ENCODE data around the gene KLHDC9.

Gene KLHDC9

DNA sequence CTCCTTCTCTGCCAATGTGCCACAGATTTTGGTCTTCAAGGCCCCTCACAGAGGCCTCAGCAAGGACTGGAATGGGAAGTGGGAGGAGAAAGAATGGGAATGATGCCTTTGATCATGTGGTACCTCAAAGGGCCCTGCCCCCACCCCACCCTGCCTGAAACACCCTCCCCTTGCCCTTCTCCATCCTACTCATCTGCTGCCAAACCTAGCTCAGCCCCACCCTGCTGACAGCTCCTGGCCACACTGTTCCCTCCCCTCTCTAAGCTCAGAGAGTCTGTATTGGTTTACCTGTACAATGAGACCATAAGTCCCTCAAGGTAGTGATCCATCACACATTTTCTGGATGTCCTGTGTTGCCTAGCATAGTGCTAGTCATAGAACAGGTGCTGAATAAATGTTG lies 21.8 kb upstream of the KLHDC9 start:
- no peak for DNase-seq (ENCODE audit: low read depth, low spot score)

DNA sequence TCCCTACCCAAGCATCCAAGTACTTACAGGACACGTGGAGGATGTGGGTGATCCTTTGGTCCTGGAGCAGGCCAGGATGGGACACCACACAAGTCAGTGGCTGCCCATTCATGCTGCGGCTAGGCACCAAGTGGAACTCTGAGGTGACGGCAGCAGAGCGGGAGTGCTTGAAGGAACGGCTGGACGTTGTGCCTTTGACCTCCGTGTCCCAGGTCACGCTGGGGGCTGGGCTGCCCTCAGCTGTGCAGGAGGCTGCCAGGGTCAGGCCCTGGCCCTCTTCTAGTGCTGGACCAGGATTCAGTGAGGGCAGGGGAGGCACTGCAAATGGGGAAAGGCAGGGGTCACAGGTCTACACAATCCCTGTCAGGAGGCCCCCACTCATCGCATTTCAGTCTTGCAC lies 20.7 kb upstream of the KLHDC9 start:
- no peak for DNase-seq (ENCODE audit: low read depth, low spot score)

DNA sequence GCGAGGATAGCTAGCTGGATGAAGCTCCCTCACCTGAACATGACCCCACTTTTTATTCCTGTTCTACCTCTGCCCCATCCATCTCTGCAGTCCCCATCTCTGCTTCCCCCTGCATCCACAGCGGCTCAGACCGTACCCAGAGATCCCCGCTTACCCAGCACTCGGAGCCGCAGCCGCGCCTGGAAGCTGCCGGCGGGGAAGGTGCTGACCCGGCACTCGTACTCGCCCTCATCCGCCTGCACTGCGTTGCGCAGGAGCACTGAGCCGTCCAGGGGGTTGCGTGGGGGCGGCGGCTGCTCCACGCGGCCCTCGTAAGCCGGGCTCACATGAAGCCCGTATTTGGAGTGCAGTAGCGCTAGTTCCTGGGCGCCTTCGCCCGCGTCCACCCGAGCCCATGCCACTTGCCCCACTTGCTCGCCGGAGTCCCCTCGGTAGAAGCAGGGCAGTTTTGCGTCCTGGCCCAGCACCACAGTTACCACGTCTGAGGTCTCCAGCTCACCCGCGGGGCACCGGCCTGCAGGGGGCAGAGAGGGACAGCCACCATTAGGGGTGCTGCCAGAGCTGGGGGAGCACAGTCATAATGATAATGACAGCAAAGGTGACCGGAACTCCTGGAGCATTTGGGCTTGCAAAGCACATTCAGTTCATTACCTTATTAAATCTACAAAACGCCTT lies 18.6 kb upstream of the KLHDC9 start:
- no peak for DNase-seq (ENCODE audit: low read depth, low spot score)

DNA sequence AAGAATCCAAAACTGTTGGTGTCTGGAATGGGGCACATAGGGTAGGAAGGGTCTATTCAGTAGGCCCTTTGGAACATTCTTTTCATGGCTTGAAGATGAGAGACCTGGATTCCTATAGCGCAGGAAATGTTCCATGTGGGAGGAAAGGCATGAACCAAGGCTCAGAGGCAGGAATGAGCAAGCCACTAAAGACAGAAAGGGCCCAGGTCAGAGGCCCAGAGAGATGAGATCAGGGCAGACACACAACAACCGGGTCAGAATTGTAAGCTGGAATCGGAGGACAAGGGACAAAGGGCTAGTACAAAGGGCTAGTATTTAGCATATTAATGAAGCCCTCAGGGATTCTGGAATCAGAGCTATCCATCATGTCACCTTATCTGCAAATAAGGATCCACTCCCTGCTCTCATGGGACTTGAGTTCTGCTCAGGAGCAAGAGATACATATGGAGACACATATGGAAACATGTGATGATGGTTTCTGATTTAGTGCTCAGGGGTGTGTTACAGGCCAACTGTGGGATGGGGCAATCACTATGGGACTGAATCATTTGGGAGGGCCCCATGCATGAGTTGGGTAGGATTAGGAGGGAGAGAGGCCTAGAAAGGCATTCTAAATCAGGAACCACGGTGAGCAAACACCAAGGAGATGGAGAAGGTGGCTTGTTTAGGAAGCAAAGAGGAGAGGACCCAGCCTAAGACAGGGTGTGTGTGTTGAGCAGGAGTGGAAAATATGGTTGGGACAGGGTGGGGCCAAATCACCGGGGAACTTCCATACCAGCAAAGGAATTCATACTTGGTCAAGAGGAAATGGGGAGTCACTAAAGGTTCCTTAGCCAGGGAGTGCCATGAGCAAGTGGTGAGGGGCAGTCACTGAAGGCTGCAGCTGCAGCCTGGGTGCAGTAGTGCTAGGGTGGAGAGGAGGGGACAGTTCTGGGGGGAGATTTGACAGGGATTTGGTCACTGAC lies 17.4 kb upstream of the KLHDC9 start:
- peak; percentile 83 for DNase-seq (ENCODE audit: low read depth, low spot score)

DNA sequence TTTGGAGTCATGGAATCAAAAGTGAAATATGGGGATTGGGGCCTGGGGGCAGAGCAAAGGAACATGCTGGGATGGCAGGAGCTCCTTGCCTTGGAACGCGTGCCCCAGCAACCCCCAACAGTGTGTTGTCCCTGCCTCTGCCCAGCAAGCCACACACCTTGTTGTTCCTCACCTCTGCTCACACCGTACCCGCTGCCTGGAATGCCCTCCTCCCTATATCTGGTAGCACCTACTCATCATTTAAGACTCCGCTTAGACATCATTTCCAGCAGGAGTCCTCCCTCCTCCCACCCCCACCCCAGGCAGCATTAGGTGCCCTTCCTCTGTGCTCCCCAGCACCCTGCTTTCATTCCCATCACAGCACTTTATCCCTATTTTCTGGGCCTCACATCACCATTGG lies 16.6 kb upstream of the KLHDC9 start:
- no peak for DNase-seq (ENCODE audit: low read depth, low spot score)

DNA sequence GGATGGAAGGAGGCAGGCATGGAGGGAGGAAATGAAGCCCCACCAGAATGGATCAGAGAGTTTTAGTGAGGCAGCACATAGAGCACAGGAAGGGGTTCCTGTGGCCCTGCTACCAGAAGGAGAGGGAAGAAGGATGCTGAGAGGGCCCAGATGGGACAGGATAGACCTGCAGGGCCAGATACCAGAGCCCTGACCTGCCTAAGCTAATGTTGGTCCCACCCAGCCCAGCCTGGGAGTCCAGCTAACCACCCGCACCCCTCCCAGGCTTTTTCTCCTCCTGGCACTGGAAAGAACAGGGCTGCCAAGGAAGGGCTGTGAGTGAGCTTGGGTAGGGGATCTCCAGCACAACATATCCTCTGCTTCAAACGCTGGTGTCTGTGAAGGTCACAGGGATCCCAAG lies 15.7 kb upstream of the KLHDC9 start:
- peak; percentile 42 for DNase-seq (ENCODE audit: low read depth, low spot score)

DNA sequence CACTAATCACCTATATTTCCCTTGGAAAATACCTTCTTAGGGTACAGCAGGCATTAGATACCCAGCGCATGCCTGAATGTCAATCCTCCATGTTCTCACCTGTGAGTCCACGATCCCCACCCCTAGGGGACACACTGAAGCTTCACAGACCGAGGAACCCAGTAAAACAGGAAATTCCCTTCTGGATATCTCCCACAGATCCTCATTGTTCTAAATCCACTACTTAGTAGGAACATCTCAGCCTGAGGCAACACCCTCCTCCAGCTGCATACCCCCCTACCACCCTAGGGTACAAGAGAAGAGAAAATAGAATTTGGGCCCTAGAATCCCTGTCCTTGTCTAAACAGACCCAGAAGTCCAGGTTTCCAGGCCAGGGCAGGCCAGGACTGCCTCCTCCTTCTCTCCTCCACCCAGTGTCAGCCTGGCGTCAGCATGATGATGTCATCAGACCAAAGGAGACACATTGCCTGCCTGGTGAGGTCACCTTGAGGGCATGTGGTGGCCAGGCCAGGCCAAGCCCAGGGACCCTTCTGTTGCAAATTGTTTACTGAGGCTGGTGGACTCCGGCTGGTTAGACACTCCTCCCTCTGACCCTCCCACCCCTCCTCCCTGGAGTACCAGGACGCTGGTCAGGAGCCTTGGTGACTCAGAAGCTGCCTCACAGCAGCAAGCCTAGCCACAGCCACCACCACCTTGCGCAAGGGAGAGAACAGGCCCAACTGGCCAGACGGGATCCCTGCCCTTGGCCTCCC lies 15.0 kb upstream of the KLHDC9 start:
- peak; percentile 97 for DNase-seq (ENCODE audit: low read depth, low spot score)

DNA sequence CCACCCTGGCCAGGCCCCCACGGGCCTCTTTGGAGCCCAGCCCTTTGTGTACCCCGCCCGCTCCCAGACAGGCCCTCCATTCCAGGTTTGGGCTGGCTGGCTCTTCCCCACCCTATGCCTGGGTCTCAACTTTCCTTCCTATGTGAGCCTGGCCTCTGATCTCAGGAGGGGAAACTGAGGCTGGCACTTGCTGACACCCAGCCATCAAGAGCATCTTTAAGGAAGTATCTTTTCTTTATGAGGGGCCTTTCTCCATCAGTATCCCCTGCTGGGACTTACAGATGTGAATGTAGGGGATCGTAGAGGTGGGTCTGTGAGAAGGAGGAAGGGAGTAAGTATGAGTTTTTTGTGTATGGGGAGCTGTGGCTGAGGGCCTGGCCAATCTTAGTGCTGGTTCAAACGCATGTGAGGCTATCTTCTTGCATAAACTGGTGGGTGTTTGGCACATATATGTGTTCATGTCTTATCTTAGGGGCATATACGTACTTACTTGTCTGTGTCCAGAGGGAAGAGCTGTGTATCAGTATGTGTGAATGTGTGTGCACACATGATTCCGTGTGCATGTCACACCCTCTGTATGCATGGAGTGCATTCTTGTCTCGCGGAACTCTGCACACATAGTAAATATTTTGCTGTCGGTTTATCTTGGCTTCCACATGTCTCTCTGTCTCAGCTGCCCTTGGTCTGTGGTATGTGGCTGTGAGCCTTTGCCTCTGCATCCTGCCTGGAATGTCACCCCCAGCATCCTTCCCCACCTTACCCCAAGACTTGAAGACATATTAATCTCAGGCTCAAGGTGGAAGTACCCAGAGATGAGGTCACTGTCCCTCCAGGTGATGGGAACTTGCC lies 14.2 kb upstream of the KLHDC9 start:
- no peak for DNase-seq (ENCODE audit: low read depth, low spot score)

DNA sequence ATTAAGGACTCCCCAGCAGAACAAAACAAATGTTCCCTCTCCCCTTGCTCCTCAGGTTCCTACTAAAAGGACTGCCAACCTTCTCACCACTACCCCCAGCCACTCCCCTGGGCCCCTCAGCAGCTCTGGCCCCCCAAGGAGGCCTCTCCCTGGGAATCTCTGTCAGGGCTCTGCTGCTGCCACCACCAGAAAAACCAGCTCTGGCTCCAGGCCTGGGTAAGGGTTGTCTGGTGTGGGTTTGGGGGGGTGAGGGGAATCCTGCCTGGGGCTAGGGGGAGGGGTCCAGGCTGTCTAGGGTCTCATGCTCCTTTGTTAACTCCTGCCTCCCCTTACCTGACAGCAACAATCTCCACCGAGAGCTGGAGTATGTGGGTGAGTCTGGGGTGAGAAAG lies 13.6 kb upstream of the KLHDC9 start:
- DNase-seq (ENCODE audit: low read depth, low spot score), result peak; percentile 41

DNA sequence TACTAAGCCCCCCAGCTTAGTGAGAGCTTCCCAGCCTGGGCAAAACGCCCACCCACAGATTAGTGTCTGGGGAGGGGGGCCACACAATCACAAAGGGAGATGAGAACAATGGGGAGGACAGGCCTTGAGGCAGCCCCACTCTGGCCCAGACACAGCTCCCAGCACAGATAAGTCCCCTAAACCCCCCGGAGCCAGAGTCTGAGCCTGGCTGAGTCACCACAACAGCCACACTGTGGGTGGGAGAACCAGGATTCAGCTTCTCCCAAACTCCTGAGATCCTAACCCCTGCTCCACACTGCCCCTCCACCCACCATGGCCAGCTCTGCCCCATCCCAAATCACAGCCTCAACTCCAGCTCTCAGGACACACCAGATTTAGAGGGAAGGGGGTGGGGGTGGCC lies 13.0 kb upstream of the KLHDC9 start:
- DNase-seq (ENCODE audit: low read depth, low spot score), result peak; percentile 63

DNA sequence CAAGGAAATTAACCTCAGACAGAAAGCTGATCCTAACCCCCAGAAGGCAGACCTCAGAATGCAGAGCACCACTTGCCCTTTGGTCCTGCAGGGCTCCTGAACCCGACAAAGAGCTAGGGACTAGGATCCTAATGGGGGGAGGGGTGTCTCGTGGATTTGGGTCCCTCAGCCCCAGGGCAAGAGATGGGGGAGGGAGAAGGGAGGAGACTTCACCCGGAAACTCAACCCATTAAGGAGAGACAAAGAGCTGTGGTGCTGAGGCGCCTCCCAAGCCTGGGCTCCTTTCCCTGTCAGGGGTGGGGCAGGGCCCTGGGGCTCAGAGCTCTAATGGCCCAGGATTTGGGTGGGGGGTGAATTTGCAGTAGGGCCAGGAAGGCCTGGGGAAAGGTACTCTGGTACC lies 11.7 kb upstream of the KLHDC9 start:
- no peak for DNase-seq (ENCODE audit: low read depth, low spot score)

DNA sequence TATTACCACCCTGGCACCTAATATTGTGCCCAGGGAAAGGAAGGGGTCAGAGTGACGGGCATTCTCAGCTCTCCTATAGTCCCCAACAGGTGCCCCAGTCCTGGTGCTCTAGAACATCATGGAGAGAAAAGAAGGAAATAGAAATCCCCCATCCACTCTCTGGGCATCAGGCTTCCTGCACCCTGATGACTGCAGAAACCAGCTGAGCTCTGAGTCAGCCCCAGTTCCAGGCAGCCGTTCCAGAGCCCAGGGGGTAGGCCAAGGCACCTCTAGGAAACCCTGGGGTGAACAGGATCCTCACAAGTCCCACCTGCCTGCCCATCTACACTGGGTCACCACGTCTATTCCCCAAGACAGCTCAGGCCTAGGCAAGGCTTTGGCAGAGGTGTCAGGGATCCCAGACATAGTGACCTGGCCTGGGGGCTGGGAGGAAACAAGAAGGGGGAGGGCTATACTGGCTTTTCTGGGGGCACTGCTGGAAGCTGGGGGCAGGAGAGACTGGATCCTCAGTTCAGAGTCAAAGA lies 9.5 kb upstream of the KLHDC9 start:
- DNase-seq (ENCODE audit: low read depth, low spot score), result no peak

DNA sequence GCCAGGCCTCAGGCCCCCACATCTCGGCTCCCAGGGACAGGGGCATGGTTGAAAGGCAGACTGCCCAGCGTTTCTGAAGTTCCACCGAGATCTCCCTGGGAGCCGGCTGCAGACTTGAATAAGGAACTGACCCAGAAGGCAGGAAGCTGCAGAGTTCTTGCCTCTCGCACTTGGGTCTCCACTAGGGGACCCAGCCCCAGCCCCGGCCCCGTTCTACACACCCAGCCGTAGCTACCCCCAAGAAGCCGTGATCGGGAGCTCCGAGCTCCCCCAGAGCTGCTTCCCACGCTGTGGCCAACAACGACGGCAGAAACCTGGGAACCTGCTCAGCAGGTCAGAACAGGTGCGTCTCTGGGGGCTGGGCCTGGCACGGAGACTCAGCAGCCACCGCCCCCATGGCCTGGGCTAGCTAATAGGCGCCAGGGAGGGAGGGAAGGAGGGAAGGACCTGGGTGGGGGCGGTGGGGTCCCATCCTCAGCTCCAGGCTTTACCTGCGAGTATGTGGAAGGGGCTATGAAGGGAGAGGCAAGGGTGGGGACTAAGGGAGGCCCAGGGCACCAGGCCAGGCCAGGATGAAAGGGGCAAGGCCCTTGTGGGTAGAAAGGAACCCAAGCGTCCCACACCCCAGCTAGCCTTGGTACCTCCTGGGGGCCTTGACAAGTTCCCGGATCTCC lies 8.8 kb upstream of the KLHDC9 start, which contains the start of gene NECTIN4:
Gene NECTIN4 (minus strand): TSS at position 308 of the 674 bp plus-strand sequence. CDS start 262 bp downstream, at position 46.
- DNase-seq (ENCODE audit: low read depth, low spot score), result peak; percentile 41

DNA sequence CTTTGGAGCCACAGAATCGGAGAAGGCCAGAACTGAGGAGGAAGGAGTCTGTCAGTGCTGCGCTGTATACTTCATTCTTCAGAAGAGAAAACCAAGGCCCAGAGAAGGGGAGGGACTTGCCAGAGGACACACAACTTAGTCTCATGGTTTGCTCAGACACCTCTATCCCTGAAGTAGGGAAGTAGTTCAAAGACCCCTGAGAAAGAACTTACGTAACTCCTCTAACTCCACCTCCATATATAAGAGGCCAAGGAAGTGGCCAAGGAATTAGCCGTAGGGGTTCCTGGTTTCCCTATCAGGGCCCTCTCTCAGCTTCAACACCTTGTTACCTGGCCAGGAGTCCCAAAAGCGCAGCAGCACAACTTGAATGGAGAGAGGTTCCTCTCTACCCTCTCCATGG lies 8.2 kb upstream of the KLHDC9 start:
- DNase-seq (ENCODE audit: low read depth, low spot score), result no peak

DNA sequence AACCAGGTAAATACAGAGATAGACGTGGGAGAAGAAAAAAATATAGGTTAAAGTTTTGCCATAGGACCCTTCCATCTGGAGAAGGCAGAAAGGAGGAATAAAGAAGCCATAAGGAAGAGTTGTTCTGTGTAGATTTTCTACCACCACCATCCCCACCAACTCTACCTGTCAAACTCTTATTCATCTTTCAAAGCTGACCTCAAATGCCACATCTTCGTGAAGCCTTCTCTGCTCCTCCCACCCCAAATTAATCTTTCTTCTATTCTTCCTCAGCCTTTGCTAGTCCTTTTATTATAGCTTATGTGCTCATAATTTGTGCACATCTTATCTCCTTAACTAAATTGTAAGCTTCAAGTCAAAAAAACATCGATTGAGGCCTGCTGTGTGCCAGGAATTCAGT lies 7.5 kb upstream of the KLHDC9 start:
- DNase-seq (ENCODE audit: low read depth, low spot score), result no peak

DNA sequence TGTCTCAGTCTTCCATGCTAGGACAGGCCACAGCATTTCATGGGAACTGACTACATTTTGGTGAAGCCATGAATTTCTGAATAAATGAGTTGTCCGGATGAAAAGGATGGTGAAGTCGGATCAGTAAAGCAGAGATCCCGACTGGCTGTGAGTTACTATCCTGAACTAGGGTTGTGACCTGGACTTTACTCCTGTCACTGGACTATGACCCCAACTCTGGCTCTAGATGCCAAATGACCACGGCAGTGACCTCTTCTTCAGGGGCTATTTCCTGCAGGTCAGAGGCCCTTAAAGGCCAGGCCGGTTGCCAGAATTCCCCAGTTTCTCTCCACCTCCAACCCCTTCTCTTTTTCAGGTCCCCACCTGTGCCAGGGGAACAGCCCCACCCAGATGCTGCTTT lies 7.1 kb upstream of the KLHDC9 start:
- DNase-seq (ENCODE audit: low read depth, low spot score), result no peak

DNA sequence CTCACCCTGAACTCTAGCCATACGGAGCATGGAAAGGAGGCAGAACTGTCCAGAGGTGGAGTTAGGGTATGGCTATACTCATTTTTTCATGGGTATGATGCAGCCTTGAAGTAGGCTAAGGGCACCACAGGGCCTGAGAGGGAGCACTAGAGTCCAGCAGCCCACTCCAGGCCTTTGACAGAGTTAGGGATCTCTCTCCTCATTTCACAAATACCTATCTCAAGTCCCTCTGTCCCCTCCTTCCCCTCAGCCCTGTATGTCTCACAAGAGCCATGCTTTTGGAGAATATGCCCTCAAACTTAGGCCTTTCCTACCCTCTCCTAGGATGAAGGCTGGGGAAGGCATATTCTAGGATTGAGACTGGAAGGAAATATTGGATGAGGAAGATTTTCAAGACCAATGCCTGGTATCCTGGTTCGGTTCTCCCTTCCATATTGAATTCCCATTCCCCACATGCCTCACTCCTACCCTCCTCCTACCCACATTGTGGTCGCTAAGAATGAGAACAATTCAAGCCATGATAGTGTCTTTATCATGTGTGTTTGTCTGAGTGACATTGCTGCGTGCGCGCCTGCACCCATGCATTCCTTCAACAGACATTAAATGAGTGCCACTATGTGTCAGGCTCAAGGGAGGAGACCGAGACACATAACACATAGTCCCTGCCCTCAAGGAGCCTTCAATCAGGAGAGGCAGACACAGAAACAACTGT lies 6.2 kb upstream of the KLHDC9 start:
- no peak for DNase-seq (ENCODE audit: low read depth, low spot score)

DNA sequence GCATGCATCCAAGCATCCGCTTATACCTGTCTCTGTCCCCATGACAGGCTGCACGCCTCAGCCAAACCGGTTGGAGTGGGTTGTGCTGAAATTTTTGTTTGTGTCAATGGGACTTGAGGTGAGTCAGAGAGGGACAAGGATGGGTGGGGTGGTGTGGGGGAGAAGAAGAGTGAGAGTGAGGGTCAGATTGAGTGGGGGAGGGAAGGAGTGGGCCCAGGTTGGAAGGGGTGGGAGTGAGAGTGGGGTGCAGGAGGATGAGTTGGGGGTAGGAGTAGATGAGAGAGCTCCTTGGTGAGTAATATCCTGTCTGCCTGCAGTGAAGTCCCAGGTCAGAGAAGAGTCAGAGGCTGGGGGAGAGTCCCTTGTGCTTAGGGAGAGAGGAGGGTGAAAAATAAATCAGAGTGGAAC lies 5.5 kb upstream of the KLHDC9 start:
- no peak for DNase-seq (ENCODE audit: low read depth, low spot score)

DNA sequence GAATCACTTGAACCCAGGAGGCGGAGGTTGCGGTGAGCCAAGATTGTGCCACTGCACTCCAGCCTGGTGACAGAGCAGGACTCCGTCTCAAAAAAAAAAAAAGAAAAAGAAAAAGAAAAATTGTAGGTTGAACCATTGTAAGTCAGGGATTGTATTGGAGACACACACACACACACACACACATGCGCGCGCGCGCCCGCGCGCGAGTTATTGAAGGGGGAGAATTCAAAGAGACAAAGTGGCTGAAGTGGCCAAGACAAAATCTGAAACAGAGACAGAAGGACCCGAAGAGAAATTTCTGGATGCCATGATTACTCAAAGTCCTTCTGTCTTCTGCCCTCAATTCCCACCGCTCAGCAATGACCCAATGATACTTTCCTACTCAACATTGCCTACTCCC lies 3.7 kb upstream of the KLHDC9 start:
- no peak for DNase-seq (ENCODE audit: low read depth, low spot score)

DNA sequence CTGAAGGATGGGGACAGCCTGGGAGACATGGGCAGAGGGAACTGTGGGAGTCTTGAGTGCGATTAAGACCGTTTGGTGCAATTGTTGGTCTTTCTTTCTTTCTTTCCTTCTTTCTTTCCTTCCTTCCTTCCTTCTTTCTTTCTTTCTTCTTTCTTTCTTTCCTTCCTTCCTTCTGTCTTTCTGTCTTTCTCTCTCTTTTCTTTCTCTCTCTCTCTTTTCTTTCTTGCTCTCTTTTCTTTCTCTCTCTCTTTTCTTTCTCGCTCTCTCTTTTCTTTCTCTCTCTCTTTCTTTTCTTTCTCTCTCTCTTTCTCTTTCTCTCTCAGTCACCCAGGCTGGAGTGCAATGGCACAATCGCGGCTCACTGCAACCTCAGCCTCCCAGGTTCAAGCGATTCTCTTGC lies 2.9 kb upstream of the KLHDC9 start:
- no peak for DNase-seq (ENCODE audit: low read depth, low spot score)

Data from ELF-1 (cell line).